Measurements from ENCODE around the gene SERPING1. TPM values are rescaled to one million over a fixed set of nuclear protein-coding genes. Genes with fewer than 3 reads are reported as not detected.
A peak's percentile ranks its signal among the peaks of the same experiment; 100 is the strongest.

SERPING1 gene
- total RNA-seq, 1 donor: 10.8 TPM

DNA sequence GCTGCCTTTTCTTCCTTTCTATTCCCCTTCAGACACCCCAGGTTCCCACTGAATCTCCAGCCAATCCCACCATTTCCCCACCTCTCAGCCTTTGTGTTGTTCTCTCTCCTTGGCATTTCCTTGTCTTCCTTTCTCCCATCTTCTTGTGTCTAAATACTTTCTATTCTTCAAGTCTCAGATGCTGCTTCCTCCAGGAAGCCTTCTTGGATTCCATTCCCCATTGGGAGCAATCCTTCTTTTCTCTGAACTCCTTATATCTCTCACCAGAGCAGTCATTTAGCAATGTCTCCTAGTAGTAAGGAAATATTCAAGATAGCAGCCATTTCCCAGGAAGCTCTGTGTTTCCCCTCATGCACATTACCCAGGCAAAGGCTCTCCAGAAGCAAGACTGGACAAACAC lies 36.8 kb downstream of the SERPING1 start:
- TF ChIP-seq, protein P1, sequence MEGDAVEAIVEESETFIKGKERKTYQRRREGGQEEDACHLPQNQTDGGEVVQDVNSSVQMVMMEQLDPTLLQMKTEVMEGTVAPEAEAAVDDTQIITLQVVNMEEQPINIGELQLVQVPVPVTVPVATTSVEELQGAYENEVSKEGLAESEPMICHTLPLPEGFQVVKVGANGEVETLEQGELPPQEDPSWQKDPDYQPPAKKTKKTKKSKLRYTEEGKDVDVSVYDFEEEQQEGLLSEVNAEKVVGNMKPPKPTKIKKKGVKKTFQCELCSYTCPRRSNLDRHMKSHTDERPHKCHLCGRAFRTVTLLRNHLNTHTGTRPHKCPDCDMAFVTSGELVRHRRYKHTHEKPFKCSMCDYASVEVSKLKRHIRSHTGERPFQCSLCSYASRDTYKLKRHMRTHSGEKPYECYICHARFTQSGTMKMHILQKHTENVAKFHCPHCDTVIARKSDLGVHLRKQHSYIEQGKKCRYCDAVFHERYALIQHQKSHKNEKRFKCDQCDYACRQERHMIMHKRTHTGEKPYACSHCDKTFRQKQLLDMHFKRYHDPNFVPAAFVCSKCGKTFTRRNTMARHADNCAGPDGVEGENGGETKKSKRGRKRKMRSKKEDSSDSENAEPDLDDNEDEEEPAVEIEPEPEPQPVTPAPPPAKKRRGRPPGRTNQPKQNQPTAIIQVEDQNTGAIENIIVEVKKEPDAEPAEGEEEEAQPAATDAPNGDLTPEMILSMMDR (IDR thresholded peaks at IDR 0.05; ENCODE audit: insufficient read depth, low read depth, low read length): no peak
- no peak overlapping the region for H3K4me3 ChIP-seq (ENCODE audit: low read depth, low read length)
- DNase-seq (ENCODE audit: low read depth): no peak

DNA sequence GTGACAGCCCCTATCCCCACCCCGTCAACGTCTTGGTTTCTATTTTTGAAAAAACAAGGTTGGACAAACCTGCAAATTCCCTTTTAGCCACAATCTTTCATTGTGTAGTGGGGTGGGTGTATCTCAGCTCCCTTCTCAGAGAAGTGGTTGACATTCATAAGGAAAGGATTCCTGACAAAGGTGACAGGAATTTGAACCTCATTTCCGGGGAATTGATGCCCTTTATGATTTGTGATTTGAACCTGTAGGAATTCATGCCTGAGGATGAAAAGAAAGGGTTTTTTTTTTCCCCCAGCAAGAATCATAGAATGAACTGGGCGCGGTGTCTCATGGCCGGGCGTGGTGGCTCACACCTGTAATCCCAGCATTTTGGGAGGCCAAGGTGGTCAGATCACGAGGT lies 37.8 kb downstream of the SERPING1 start:
- DNase-seq (ENCODE audit: low read depth): no peak
- H3K4me3 ChIP-seq (ENCODE audit: low read depth, low read length): no peak overlapping the region
- TF ChIP-seq, protein P1 (IDR thresholded peaks at IDR 0.05; ENCODE audit: insufficient read depth, low read depth, low read length): no peak

- peak; percentile 21 for DNase-seq (ENCODE audit: low read depth)
These were observed 40.1 kb downstream of the SERPING1 start for GRCh38 chr11:57637626-57638004.

DNA sequence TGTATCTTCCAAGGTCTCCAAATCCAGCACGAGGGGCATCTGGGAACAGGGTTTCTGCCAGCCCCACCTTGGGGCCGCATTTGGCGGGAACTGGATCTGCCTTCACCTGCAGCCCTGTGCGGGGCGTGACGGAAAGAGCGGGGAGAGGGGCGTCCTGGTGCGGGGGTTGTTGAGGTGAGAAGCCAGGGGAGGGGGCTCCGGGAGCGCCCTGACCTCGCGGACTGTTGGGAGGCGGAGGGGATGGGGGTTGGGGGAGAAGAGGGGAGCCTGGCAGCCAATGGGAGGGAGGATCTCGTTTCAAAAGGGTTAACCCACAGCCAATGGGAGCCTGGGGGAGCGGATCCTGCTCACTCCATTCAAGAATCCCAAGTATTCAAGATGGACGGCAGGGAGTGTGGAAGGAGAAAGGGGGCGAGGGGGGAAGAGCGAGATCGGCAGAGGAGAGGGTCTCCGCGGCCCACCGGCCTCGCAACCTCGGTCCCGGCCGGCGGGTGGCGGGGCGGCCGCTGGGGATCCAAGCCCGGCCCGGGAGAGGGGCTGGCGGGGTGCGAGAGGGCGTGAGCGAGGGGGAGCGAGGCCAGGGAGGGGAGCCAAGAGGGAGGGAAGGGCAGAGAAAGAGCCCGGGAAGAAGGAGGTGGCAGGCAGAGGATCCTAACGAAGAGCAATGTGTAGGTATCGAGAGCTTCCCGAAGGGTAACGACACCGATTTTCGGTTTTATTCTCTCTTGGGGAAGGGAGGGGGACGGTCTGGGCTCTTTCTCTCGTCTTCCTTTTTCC lies 40.7 kb downstream of the SERPING1 start:
- TF ChIP-seq, protein P1 (IDR thresholded peaks at IDR 0.05; ENCODE audit: insufficient read depth, low read depth, low read length): no peak
- H3K4me3 ChIP-seq (ENCODE audit: low read depth, low read length): peak overlapping the region; percentile 99
- DNase-seq (ENCODE audit: low read depth): peak; percentile 84

More at GRCh38 chr11:57637626-57638004, 40.1 kb downstream of the SERPING1 start:
- TF ChIP-seq, protein P1 (IDR thresholded peaks at IDR 0.05; ENCODE audit: insufficient read depth, low read depth, low read length): no peak
- peak overlapping the region; percentile 99 for H3K4me3 ChIP-seq (ENCODE audit: low read depth, low read length)

GRCh38 chr11:57638811-57639320 lies 41.4 kb downstream of the SERPING1 start:
- TF ChIP-seq, protein P1 (IDR thresholded peaks at IDR 0.05; ENCODE audit: insufficient read depth, low read depth, low read length): no peak
- peak overlapping the region; percentile 99 for H3K4me3 ChIP-seq (ENCODE audit: low read depth, low read length)
- DNase-seq (ENCODE audit: low read depth): no peak

GRCh38 chr11:57639321-57640067 lies 42.0 kb downstream of the SERPING1 start:
- TF ChIP-seq, protein P1 (IDR thresholded peaks at IDR 0.05; ENCODE audit: insufficient read depth, low read depth, low read length): no peak
- H3K4me3 ChIP-seq (ENCODE audit: low read depth, low read length): peak overlapping the region; percentile 99
- DNase-seq (ENCODE audit: low read depth): peak; percentile 88
